Ascending aorta (tissue), 2 donors: ENCODE data around the gene KRTAP5-5. TPM values are rescaled to one million over a fixed set of nuclear protein-coding genes. Genes with fewer than 3 reads are reported as not detected.
"Not testable (repeated sequence)": the region's sequence is repeated elsewhere in the genome, so short reads cannot be mapped to it uniquely, and the experiment has no call there.

ENCODE experiments used
- DNase-seq, 2 donors: peaks; one replicate each; pipeline ENCODE4 v3.0.0-alpha.2; 2019; ENCODE audit warnings: low spot score in 2 of 2
- H3K27ac ChIP-seq, 2 donors: fragments of 200-600 bp; sonication (generic); one replicate each; pipeline ENCODE4 v1.5.1; 2016 to 2017; ENCODE audit warnings: mild to moderate bottlenecking in 1 of 2
- H3K27me3 ChIP-seq: fragments of 200-600 bp; sonication (generic); one replicate; pipeline ENCODE4 v1.5.1; 2017
- H3K36me3 ChIP-seq, 2 donors: fragments of 200-600 bp; sonication (generic); one replicate each; pipeline ENCODE4 v1.5.1; 2016
- H3K4me1 ChIP-seq, 2 donors: fragments of 200-600 bp; sonication (generic); one replicate each; pipeline ENCODE4 v1.5.1; 2016 to 2017; ENCODE audit warnings: mild to moderate bottlenecking in 1 of 2
- H3K4me3 ChIP-seq, 2 donors: fragments of 200-600 bp; sonication (generic); one replicate each; pipeline ENCODE4 v1.5.1; 2016 to 2017; ENCODE audit warnings: mild to moderate bottlenecking in 1 of 2
- H3K9me3 ChIP-seq, 2 donors: fragments of 200-600 bp; sonication (generic); one replicate each; pipeline ENCODE4 v1.5.1; 2016
- intact Hi-C: fragments of 100-400 bp; cut with DNase I; formaldehyde crosslinking; loops from one replicate; pipeline ENCODE4 v1.15.1; 2023
- total RNA-seq: library from RNA; depleted of rRNA; stranded (reverse); fragments of >200 nt; gene quantifications from one replicate; pipeline ENCODE4 v1.1.0, GENCODE V29; 2016
- TF ChIP-seq, protein P1 (sequence below), 3 experiments: fragments of 200-600 bp in 2 of 3; fragments of 450-650 bp in 1 of 3; sonication (generic) in 2 of 3; IDR thresholded peaks; one replicate each; pipeline ENCODE4 v1.5.1; 2016 to 2019; ENCODE audit warnings: antibody characterized with exemption in 3 of 3, mild to moderate bottlenecking in 1 of 3, moderate library complexity in 1 of 3

Gene KRTAP5-5
- total RNA-seq, 1 donor from 2014 or later: not detected

DNA sequence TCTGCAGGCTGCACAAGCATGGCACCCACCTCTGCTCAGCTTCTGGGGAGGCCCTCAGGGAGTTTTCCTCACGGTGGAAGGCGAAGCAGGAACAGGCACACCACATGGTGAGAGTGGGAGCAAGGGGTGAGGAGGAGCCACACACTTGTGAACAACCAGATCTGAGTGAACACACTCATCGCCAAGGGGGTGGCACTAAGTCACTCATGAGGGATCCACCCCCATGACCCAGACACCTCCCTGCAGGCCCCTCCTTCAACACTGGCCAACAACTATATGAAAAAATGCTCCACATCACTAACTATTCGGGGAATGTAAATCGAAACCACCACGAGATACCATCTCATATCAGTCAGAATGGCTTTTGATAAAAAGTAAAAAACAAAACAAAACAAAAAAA, 30.8 kb upstream of the KRTAP5-5 start:
- no peaks in the 10 kb centered on the region for H3K4me1 ChIP-seq
- intact Hi-C loops: no loop called here
- TF ChIP-seq, protein P1, sequence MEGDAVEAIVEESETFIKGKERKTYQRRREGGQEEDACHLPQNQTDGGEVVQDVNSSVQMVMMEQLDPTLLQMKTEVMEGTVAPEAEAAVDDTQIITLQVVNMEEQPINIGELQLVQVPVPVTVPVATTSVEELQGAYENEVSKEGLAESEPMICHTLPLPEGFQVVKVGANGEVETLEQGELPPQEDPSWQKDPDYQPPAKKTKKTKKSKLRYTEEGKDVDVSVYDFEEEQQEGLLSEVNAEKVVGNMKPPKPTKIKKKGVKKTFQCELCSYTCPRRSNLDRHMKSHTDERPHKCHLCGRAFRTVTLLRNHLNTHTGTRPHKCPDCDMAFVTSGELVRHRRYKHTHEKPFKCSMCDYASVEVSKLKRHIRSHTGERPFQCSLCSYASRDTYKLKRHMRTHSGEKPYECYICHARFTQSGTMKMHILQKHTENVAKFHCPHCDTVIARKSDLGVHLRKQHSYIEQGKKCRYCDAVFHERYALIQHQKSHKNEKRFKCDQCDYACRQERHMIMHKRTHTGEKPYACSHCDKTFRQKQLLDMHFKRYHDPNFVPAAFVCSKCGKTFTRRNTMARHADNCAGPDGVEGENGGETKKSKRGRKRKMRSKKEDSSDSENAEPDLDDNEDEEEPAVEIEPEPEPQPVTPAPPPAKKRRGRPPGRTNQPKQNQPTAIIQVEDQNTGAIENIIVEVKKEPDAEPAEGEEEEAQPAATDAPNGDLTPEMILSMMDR (IDR thresholded peaks at IDR 0.05): no peak
- no peak overlapping the region for H3K4me3 ChIP-seq
- DNase-seq: no peak
- no peaks in the 10 kb centered on the region for H3K27me3 ChIP-seq
- H3K27ac ChIP-seq: no peak overlapping the region
- H3K9me3 ChIP-seq: no peaks in the 10 kb centered on the region
- H3K36me3 ChIP-seq: no peaks in the 10 kb centered on the region

DNA sequence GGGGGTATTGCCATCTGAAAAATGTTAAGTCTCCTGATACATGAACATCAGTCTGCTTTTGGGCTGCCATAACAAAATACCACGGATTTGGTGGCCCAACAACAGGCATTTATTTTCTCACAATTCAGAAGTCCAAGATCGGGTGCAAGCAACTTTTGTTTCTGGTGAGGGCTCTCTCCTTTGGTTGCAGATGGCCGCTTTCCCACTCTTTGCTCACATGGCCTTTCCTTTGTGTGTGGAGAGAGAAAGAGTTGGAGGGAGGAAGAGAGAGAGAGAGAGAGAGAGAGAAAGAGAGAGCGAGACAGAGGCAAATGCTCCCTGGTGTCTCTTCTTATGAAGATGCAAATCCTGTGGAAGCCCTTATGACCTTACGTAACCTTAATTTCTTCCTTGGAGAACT, 28.9 kb upstream of the KRTAP5-5 start:
- Histone ChIP-seq H3K36me3 (no peaks in the 10 kb centered on the region), H3K4me1 (no peaks in the 10 kb centered on the region), H3K4me3 (no peak overlapping the region), H3K9me3 (no peaks in the 10 kb centered on the region), H3K27ac (no peak overlapping the region), H3K27me3 (no peaks in the 10 kb centered on the region)
- intact Hi-C loops: no loop called here
- TF ChIP-seq, protein P1 (IDR thresholded peaks at IDR 0.05): no peak
- no peak for DNase-seq

DNA sequence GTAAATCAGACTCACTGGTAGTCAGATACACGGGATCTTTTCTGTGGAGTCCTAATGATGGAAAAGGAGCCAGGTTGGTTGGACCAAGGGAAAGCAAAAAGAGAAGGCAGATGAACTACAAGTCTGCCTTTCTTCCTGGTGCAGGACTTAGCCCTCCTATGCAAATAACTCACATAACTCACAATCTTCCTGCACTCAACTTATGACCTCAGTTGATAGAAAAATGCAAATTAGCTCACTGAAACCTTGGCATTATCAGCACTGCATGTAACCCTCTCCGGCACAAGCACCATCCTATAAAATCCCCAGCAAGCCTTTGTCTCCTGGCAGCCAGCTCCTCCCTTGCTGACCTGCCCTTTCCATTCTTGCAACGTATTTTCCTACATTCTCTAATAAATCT, 27.9 kb upstream of the KRTAP5-5 start:
- H3K36me3 ChIP-seq, DNase-seq, H3K4me1 ChIP-seq, H3K9me3 ChIP-seq, H3K4me3 ChIP-seq, intact Hi-C loops, H3K27ac ChIP-seq, H3K27me3 ChIP-seq: not testable (repeated sequence)

DNA sequence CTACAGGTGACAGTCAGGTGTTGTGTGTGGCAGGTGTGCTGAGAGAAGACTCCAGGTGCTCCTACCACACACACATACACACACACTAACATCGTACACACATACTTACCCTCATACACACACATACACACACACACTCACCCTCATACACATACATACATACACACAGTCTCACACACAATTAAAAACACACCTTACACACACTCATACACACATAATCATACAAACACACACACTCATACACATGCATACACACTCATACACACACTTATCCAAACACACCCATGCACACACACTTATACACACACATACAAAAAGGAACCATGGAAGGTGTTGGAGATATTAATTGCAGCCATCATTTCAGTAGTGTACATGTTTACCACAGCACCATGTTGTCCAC, 25.9 kb upstream of the KRTAP5-5 start:
- no peaks in the 10 kb centered on the region for H3K27me3 ChIP-seq
- intact Hi-C loops: no loop called here

DNA sequence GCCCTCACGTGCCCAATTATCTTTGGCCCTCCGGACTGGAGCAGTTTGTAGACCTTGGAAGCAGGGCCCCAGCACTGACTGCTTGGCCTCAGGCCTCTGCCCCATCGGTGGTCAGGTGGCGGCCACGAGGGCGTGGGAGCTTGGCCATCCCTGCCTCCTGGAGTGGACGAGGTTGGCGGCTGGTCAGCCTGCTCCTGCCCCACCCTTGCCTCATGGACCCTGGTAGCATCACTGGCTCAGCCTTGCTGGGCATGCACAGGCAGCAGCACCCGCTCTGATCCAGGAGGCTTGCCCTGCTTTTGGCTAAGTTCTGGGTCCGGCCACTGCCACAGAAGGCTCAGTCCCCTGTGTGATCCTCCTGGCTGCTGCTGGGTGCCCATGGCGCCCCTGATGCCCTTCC, 25.4 kb upstream of the KRTAP5-5 start:
- DNase-seq: no peak
- Histone ChIP-seq H3K4me1 (no peaks in the 10 kb centered on the region), H3K27me3 (no peaks in the 10 kb centered on the region), H3K9me3 (no peaks in the 10 kb centered on the region), H3K36me3 (no peaks in the 10 kb centered on the region), H3K27ac (no peak overlapping the region), H3K4me3 (no peak overlapping the region)
- intact Hi-C loops: no loop called here
- TF ChIP-seq, protein P1 (IDR thresholded peaks at IDR 0.05): no peak

More for the DNA sequence above, 25.9 kb upstream of the KRTAP5-5 start:
- Histone ChIP-seq H3K4me3 (no peak overlapping the region), H3K4me1 (no peaks in the 10 kb centered on the region), H3K27ac (no peak overlapping the region), H3K36me3 (no peaks in the 10 kb centered on the region), H3K9me3 (no peaks in the 10 kb centered on the region)
- TF ChIP-seq, protein P1 (IDR thresholded peaks at IDR 0.05): no peak
- DNase-seq: no peak

DNA sequence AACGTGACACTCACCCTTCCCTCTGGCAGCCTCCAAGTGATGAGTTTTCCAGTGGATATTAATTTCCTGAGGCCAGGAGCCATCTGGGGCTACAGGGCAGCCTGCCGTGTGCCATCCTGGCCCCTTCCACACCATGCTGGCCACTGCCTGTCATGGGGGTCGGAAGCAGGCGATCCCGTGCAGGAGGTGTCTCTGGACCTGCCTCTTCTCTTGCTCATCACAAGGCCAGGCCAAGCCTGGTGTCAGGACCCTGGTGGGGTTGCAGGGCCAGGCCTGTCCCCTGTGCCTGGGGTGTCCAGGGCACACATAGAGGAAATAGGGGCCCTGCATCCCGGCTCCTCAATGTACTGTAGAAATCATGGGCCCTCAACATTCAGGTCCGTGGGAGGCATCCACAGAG, 24.9 kb upstream of the KRTAP5-5 start:
- intact Hi-C loops: no loop called here
- no peak for DNase-seq

DNA sequence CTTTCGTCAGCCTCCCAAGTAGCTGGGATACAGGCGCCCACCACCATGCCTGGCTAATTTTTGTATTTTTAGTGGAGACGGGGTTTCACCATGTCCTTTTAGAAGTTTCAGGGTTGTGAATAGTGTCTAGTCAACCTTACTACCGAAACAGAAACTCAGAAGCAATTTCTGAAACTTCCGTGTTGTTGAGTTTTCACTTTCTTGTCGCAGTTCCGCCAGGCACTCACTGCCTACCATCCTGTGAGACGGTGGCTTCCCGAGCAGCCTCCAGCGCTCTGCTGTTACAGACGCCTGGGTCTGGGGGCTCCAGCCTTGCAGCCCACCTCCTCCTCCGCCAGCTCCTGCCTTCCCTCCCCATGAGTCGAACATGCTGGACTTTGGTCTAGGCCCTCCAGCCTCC, 23.7 kb upstream of the KRTAP5-5 start:
- DNase-seq, H3K27me3 ChIP-seq, H3K9me3 ChIP-seq, intact Hi-C loops, H3K36me3 ChIP-seq, H3K4me3 ChIP-seq, H3K4me1 ChIP-seq, H3K27ac ChIP-seq: not testable (repeated sequence)

More for the DNA sequence above, 24.9 kb upstream of the KRTAP5-5 start:
- no peaks in the 10 kb centered on the region for H3K36me3 ChIP-seq
- no peaks in the 10 kb centered on the region for H3K27me3 ChIP-seq
- TF ChIP-seq, protein P1 (IDR thresholded peaks at IDR 0.05): no peak
- H3K4me1 ChIP-seq: no peaks in the 10 kb centered on the region
- no peaks in the 10 kb centered on the region for H3K9me3 ChIP-seq
- no peak overlapping the region for H3K27ac ChIP-seq
- H3K4me3 ChIP-seq: no peak overlapping the region

DNA sequence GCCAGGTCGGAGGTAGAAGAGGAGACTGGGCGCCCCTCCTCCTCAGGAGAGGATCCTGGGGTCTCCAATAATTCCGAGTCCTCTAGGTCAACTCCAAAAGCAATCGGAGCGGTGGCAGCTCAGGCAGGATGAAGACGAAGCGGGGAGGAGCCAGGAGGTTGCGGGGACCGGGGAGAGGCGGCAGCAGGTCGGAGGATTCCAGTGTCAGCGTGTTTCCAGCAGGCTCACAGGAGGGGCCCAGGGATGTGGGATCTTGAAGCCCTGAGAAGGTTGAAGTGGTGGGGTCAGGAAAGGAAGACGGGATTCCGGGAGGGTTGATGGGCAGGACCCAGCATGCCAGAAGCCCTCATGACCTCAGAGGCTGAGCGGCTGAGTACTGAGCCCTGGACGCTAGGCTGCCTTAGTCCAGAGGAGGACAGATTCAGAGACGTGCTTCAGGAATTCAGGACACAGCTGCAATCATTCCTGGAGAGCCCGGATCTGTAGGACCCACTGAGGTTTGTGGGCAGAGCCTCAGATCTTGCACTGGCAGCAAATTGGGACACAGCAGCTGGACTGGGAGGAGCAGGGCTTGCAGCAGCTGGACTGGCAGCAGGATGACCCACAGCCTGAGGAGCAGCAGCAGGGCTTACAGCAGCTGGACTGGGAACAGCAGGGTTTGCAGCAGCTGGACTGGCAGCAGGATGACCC, 22.3 kb upstream of the KRTAP5-5 start:
- H3K27ac ChIP-seq, H3K4me3 ChIP-seq, H3K9me3 ChIP-seq, H3K36me3 ChIP-seq, DNase-seq, intact Hi-C loops, H3K27me3 ChIP-seq, H3K4me1 ChIP-seq: not testable (repeated sequence)

DNA sequence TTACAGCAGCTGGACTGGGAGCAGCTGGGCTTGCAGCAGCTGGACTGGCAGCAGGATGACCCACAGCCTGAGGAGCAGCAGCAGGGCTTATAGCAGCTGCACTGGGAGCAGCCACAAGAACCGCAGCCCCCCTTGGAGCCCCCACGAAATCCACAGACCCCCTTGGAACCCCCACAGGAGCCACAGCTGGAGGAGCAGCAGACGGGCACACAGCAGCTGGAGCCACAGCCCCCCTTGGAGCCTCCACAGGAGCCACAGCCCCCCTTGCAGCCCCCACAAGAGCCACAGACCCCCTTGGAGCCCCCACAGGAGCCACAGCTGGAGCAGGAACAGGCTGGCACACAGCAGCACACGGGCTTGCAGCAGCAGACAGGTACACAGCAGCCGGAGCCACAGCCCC, 21.7 kb upstream of the KRTAP5-5 start:
- H3K4me1 ChIP-seq, intact Hi-C loops: not testable (repeated sequence)

More for the DNA sequence above, 21.7 kb upstream of the KRTAP5-5 start:
- not testable (repeated sequence) for DNase-seq, H3K4me3 ChIP-seq, H3K27me3 ChIP-seq, H3K9me3 ChIP-seq, H3K27ac ChIP-seq, H3K36me3 ChIP-seq
